SK-N-SH treated with all-trans-retinoic acid at 6 μM for 48 hours (cell line): ENCODE measurements around the gene DNAH14.

Experiments
- ATAC-seq: fragments of 200-7000 bp; cut with Tn5 transposase; 3 replicates; pipeline ENCODE4 v1.9.1; 2020; ENCODE audit warnings: mild to moderate bottlenecking, moderate library complexity
- ARNTL ChIP-seq: fragments of 450-650 bp; formaldehyde crosslinking; IDR thresholded peaks from 2 replicates; pipeline ENCODE4 v1.5.0; 2020; ENCODE audit warnings: low read depth, mild to moderate bottlenecking, moderate library complexity, borderline replicate concordance
- BACH2 ChIP-seq: fragments of 250-450 bp; sonication (Bioruptor Pico); IDR thresholded peaks from 2 replicates; pipeline ENCODE4 v1.9.0; 2021; ENCODE audit warnings: mild to moderate bottlenecking, borderline replicate concordance
- CREB5 ChIP-seq: fragments of 250-450 bp; sonication (Bioruptor Pico); IDR thresholded peaks from 2 replicates; pipeline ENCODE4 v1.5.1; 2020; ENCODE audit warnings: low read depth, mild to moderate bottlenecking, moderate library complexity
- CSDC2 ChIP-seq: fragments of 250-450 bp; sonication (Bioruptor Pico); IDR thresholded peaks from 2 replicates; pipeline ENCODE4 v1.5.0; 2020; ENCODE audit warnings: mild to moderate bottlenecking, moderate library complexity
- CSRNP3 ChIP-seq: fragments of 250-450 bp; sonication (Bioruptor Pico); IDR thresholded peaks from 2 replicates; pipeline ENCODE4 v1.5.1; 2021; ENCODE audit warnings: mild to moderate bottlenecking, moderate library complexity
- ESRRG ChIP-seq: fragments of 250-450 bp; sonication (Bioruptor Pico); IDR thresholded peaks from 2 replicates; pipeline ENCODE4 v1.6.1; 2021; ENCODE audit warnings: mild to moderate bottlenecking
- GLIS3 ChIP-seq: fragments of 250-450 bp; sonication (Bioruptor Pico); IDR thresholded peaks from 2 replicates; pipeline ENCODE4 v1.5.0; 2020; ENCODE audit warnings: mild to moderate bottlenecking, moderate library complexity
- ISL1 ChIP-seq: fragments of 250-450 bp; sonication (Bioruptor Pico); IDR thresholded peaks from 2 replicates; pipeline ENCODE4 v2.1.2; 2022; ENCODE audit warnings: mild to moderate bottlenecking, moderate library complexity
- OSR1 ChIP-seq: fragments of 250-450 bp; sonication (Bioruptor Pico); IDR thresholded peaks from 2 replicates; pipeline ENCODE4 v1.8.0; 2022; ENCODE audit warnings: moderate library complexity, mild to moderate bottlenecking, inconsistent platforms
- PATZ1 ChIP-seq: fragments of 250-450 bp; sonication (Bioruptor Pico); IDR thresholded peaks from 2 replicates; pipeline ENCODE4 v1.8.0; 2020; ENCODE audit warnings: mild to moderate bottlenecking, moderate library complexity, borderline replicate concordance
- PPARA ChIP-seq: fragments of 250-450 bp; sonication (Bioruptor Pico); IDR thresholded peaks from 2 replicates; pipeline ENCODE4 v1.5.0; 2020; ENCODE audit warnings: mild to moderate bottlenecking, borderline replicate concordance
- RARB ChIP-seq: fragments of 250-450 bp; sonication (Bioruptor Pico); IDR thresholded peaks from 2 replicates; pipeline ENCODE4 v1.8.0; 2021; ENCODE audit warnings: mild to moderate bottlenecking, moderate library complexity
- SNAI2 ChIP-seq: fragments of 250-450 bp; sonication (Bioruptor Pico); IDR thresholded peaks from 2 replicates; pipeline ENCODE4 v1.5.0; 2020; ENCODE audit warnings: mild to moderate bottlenecking, moderate library complexity
- TCF4 ChIP-seq: fragments of 250-450 bp; sonication (Bioruptor Pico); IDR thresholded peaks from 2 replicates; pipeline ENCODE4 v1.8.0; 2021; ENCODE audit warnings: mild to moderate bottlenecking, moderate library complexity, borderline replicate concordance
- TOX ChIP-seq: fragments of 250-450 bp; sonication (Bioruptor Pico); IDR thresholded peaks from 2 replicates; pipeline ENCODE4 v1.8.0; 2021; ENCODE audit warnings: mild to moderate bottlenecking, moderate library complexity, borderline replicate concordance
- TSHZ2 ChIP-seq: fragments of 250-450 bp; sonication (Bioruptor Pico); IDR thresholded peaks from 2 replicates; pipeline ENCODE4 v1.5.0; 2020; ENCODE audit warnings: mild to moderate bottlenecking, moderate library complexity
- ZC3H10 ChIP-seq: fragments of 250-450 bp; sonication (Bioruptor Pico); IDR thresholded peaks from 2 replicates; pipeline ENCODE4 v1.5.1; 2021; ENCODE audit warnings: mild to moderate bottlenecking, moderate library complexity
- ZFP3 ChIP-seq: fragments of 250-450 bp; sonication (Bioruptor Pico); IDR thresholded peaks from 2 replicates; pipeline ENCODE4 v1.5.0; 2020; ENCODE audit warnings: mild to moderate bottlenecking, moderate library complexity
- ZFP30 ChIP-seq: fragments of 450-650 bp; formaldehyde crosslinking; IDR thresholded peaks from 2 replicates; pipeline ENCODE4 v1.5.0; 2022; ENCODE audit warnings: mild to moderate bottlenecking, moderate library complexity
- ZNF565 ChIP-seq: fragments of 450-650 bp; formaldehyde crosslinking; conservative IDR thresholded peaks from 2 replicates; pipeline ENCODE4 v1.5.0; 2020; ENCODE audit warnings: low read depth, mild to moderate bottlenecking, moderate library complexity
- ZNF70 ChIP-seq: fragments of 450-650 bp; formaldehyde crosslinking; IDR thresholded peaks from 2 replicates; pipeline ENCODE4 v1.5.0; 2020; ENCODE audit warnings: mild to moderate bottlenecking, moderate library complexity
- ZNF8 ChIP-seq: fragments of 450-650 bp; formaldehyde crosslinking; IDR thresholded peaks from 2 replicates; pipeline ENCODE4 v1.5.0; 2020; ENCODE audit warnings: mild to moderate bottlenecking, moderate library complexity

The DNAH14 gene

GRCh38 chr1:225042263-225042662 lies 112.8 kb downstream of the DNAH14 start (continued):
- no peak for TF ChIP-seq TSHZ2
- TF ChIP-seq SNAI2 = no peak
- TF ChIP-seq TOX = no peak
- TF ChIP-seq, all 23 proteins: peak for 0

- ATAC-seq = no peak
- TF ChIP-seq ZC3H10 (CRISPR knock-in tag) (no peak), TSHZ2 (no peak), CSDC2 (CRISPR knock-in tag) (no peak), ZNF8 (no peak), RARB (CRISPR knock-in tag) (no peak), ARNTL (CRISPR knock-in tag) (no peak), CREB5 (no peak), SNAI2 (no peak), BACH2 (CRISPR knock-in tag) (no peak), CSRNP3 (CRISPR knock-in tag) (no peak), TCF4 (CRISPR knock-in tag) (no peak), TOX (no peak), ISL1 (CRISPR knock-in tag) (no peak), ZFP3 (CRISPR knock-in tag) (no peak), GLIS3 (CRISPR knock-in tag) (no peak), PPARA (CRISPR knock-in tag) (no peak), PATZ1 (CRISPR knock-in tag) (no peak)
Observed at GRCh38 chr1:225044258-225044657, 114.8 kb downstream of the DNAH14 start.

GRCh38 chr1:225049594-225049993 lies 120.1 kb downstream of the DNAH14 start:
- no peak for ATAC-seq
- TF ChIP-seq CSDC2 (CRISPR knock-in tag) = no peak
- no peak for TF ChIP-seq ZFP30 (CRISPR knock-in tag)
- TF ChIP-seq BACH2 (CRISPR knock-in tag) = no peak
- no peak for TF ChIP-seq RARB (CRISPR knock-in tag)
- no peak for TF ChIP-seq SNAI2
- TF ChIP-seq ZC3H10 (CRISPR knock-in tag) = no peak
- no peak for TF ChIP-seq ESRRG
- TF ChIP-seq ZNF8 = no peak
- no peak for TF ChIP-seq ZNF70 (CRISPR knock-in tag)
- no peak for TF ChIP-seq TSHZ2
- TF ChIP-seq TCF4 (CRISPR knock-in tag) = no peak
- no peak for TF ChIP-seq ZNF565
- TF ChIP-seq GLIS3 (CRISPR knock-in tag) = no peak
- TF ChIP-seq ARNTL (CRISPR knock-in tag) = no peak
- TF ChIP-seq CSRNP3 (CRISPR knock-in tag) = no peak
- no peak for TF ChIP-seq OSR1 (CRISPR knock-in tag)
